GM21786 (cell line): ENCODE data around the gene FFAR3.

Experiments used
- ATAC-seq: cut with Tn5 transposase; IDR thresholded peaks from one replicate; pipeline ENCODE4 v1.9.1; 2021; ENCODE audit not compliant: unreplicated experiment

The FFAR3 gene

GRCh38 chr19:35357867-35358573 lies at the start of gene FFAR3:
Gene FFAR3, plus strand, starts transcription at chr19:35358460. Its CDS starts 431 bp downstream, at chr19:35358891.
- ATAC-seq, result no peak

- ATAC-seq, result no peak
Measured at GRCh38 chr19:35308910-35309309, 49.4 kb upstream of the FFAR3 start.

GRCh38 chr19:35309481-35310279 lies 48.6 kb upstream of the FFAR3 start:
- no peak for ATAC-seq

- ATAC-seq, result no peak
Measured at GRCh38 chr19:35310331-35310730, 47.9 kb upstream of the FFAR3 start.

- ATAC-seq, result no peak
Measured at GRCh38 chr19:35310811-35311465, 47.3 kb upstream of the FFAR3 start.

GRCh38 chr19:35311901-35312665 lies 46.2 kb upstream of the FFAR3 start:
- ATAC-seq, result no peak

GRCh38 chr19:35313587-35313986 lies 44.7 kb upstream of the FFAR3 start:
- ATAC-seq, result no peak

GRCh38 chr19:35314031-35314430 lies 44.2 kb upstream of the FFAR3 start:
- ATAC-seq, result no peak

- no peak for ATAC-seq
Measured at GRCh38 chr19:35314858-35315470, 43.3 kb upstream of the FFAR3 start.

- ATAC-seq, result no peak
Measured at GRCh38 chr19:35315883-35316282, 42.4 kb upstream of the FFAR3 start.

- no peak for ATAC-seq
Measured at GRCh38 chr19:35316560-35316959, 41.7 kb upstream of the FFAR3 start.

- no peak for ATAC-seq
Measured at GRCh38 chr19:35317464-35318043, 40.7 kb upstream of the FFAR3 start.

- ATAC-seq, result no peak
Measured at GRCh38 chr19:35318679-35319448, 39.4 kb upstream of the FFAR3 start.

- no peak for ATAC-seq
Measured at GRCh38 chr19:35320065-35320713, 38.1 kb upstream of the FFAR3 start.

- no peak for ATAC-seq
Measured at GRCh38 chr19:35321291-35321690, 37.0 kb upstream of the FFAR3 start.

GRCh38 chr19:35322014-35322413 lies 36.2 kb upstream of the FFAR3 start:
- ATAC-seq, result no peak

- no peak for ATAC-seq
Measured at GRCh38 chr19:35327642-35328041, 30.6 kb upstream of the FFAR3 start.

- ATAC-seq, result no peak
Measured at GRCh38 chr19:35328851-35329285, 29.4 kb upstream of the FFAR3 start, which contains the start of gene CD22. Gene CD22, plus strand, starts transcription at chr19:35329187. Its CDS starts 2,854 bp downstream, at chr19:35332041.

GRCh38 chr19:35329323-35329722 lies 28.9 kb upstream of the FFAR3 start:
- no peak for ATAC-seq
